SW480 (cell line): Measurements from ENCODE around the gene S100A16.
"Not testable (repeated sequence)": the region's sequence is repeated elsewhere in the genome, so short reads cannot be mapped to it uniquely, and the experiment has no call there.

Experiments used
- DNase-seq: peaks from one replicate; pipeline ENCODE4 v3.0.0-alpha.2; 2016; ENCODE audit warnings: low spot score

The S100A16 gene

GRCh38 chr1:153585006-153585405 is 27.9 kb downstream of the S100A16 start:
- DNase-seq = no peak

- no peak for DNase-seq
Observed at GRCh38 chr1:153583976-153584375, 29.0 kb downstream of the S100A16 start.

- DNase-seq = not testable (repeated sequence)
Observed at GRCh38 chr1:153583514-153583913, 29.4 kb downstream of the S100A16 start.

DNA sequence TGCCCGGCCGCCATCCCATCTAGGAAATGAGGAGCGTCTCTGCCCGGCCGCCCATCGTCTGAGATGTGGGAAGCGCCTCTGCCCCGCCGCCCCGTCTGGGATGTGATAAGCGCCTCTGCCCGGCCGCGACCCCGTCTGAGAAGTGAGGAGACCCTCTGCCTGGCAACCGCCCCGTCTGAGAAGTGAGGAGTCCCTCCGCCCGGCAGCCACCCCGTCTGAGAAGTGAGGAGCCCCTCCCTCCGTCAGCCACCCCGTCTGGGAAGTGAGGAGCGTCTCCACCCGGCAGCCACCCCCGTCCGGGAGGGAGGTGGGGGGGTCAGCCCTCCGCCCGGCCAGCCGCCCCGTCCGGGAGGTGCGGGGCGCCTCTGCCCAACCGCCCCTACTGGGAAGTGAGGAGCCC is 30.1 kb downstream of the S100A16 start:
- not testable (repeated sequence) for DNase-seq

- DNase-seq = no peak
Observed at GRCh38 chr1:153578936-153579335, 34.0 kb downstream of the S100A16 start.

- DNase-seq = no peak
Observed at GRCh38 chr1:153578490-153578889, 34.4 kb downstream of the S100A16 start.

- no peak for DNase-seq
Observed at GRCh38 chr1:153577624-153578051, 35.3 kb downstream of the S100A16 start.

GRCh38 chr1:153577138-153577537 is 35.8 kb downstream of the S100A16 start:
- no peak for DNase-seq

- DNase-seq = not testable (repeated sequence)
Observed at GRCh38 chr1:153575497-153575896, 37.4 kb downstream of the S100A16 start.

- not testable (repeated sequence) for DNase-seq
Observed at GRCh38 chr1:153575081-153575491, 37.9 kb downstream of the S100A16 start.

DNA sequence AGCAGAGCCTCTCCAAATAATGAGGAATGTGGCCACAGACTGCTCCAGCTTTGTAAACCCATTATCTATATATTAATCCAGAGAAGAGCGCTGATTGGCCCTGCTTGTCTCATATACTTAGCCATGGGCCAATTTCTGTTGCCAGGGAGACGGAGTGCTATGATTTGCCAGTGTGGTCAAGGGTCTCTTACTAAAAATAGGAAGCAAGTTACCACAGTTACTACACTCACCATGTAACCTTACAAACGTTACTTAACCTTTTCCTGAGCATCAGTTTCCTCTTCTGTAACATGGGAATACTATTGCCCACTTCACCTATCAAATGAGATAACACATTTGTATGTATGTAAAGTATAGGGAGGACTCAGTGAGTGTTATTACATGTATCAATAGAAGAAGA is 39.6 kb downstream of the S100A16 start:
- DNase-seq = no peak

- DNase-seq = peak; percentile 86
Observed at GRCh38 chr1:153572569-153573015, 40.3 kb downstream of the S100A16 start.

GRCh38 chr1:153571706-153572105 is 41.2 kb downstream of the S100A16 start:
- no peak for DNase-seq

- DNase-seq = no peak
Observed at GRCh38 chr1:153570874-153571273, 42.1 kb downstream of the S100A16 start.

DNA sequence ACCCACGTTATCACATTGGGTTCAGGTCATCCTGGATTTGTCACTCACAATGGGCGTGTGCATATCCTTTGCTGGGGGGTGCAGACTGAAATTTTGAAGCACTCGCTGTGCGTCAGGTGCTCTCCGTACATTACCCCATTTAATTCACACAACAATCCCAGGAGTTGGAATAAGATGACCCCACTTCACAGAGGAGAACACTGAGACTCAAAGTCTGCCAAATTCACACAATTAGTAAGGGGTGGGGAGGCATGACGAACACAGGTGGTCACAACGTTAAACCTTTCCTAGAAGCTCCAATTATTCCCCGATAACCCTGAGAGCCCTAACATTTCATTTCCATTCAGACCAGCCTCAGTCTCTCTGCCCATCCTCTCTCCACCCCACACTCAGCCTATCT is 43.5 kb downstream of the S100A16 start:
- DNase-seq = no peak

DNA sequence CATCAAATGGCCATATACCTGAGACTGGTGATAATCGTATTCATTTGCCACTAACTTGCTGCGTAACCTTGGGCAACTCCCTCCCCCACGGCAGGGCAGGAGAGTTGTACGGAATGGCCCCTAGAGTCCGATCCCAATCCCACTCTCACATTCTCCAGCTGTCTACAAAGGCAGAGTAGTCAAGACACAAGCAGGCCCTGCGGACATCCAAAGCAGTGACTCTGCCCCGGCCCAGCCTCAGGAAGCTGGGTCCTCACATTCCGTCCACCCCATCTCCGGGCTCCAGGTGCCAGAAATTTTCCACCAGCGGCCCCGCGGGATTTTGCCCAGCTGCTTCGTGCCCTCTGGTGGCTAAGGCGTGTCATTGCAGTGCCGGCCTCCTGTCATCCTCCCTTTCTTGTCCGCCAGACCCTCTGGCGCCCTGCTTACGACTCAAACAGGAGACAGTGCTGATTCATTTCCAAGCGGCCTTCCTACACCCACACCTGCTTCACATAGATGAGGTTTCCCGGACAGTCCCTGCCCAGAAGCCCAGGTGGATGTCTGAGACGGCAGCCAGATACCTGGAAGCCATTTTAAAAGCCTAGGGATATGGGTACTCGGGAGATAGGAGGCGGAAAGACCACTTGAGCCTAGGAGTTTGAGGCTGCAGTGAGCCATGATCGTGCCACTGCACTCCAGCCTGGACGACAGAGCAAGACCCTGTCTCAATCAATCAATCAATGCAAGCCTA is 44.4 kb downstream of the S100A16 start:
- DNase-seq = peak; percentile 94

DNA sequence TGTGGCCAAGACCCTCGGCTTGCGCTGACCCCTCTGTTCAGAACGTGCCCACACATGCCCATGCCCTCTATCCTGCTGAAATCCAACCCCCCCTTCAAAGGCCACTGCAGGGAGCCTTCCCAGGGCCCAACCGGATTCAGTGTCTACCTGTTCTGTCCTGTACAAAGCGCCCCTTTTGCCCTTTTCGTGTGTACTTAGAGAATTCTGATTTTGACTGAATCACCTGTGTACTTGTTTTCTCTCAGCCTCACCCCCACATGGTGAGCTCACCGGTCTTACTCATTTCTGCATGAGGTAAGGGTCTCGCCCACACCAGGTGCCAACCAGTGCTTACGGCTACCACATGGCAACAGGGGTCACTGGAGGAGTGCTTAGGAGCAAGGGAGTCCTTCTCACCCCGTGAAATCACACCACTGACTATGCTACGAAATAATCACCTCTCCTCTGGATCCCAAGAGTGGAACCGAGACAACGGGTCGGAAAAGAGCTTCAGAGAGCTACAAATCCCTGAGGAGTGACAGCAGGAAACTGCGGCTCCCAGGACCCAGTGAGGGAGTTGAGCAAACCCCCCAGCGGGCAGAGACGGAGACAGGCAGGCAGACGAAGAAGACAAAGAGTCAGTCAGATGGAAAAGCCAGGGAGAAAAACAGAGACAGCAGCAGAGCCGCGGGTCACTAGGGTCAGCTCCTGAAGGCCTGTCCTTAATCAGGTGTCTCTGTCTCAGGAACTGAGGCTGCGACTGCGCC is 45.1 kb downstream of the S100A16 start:
- peak; percentile 94 for DNase-seq

DNA sequence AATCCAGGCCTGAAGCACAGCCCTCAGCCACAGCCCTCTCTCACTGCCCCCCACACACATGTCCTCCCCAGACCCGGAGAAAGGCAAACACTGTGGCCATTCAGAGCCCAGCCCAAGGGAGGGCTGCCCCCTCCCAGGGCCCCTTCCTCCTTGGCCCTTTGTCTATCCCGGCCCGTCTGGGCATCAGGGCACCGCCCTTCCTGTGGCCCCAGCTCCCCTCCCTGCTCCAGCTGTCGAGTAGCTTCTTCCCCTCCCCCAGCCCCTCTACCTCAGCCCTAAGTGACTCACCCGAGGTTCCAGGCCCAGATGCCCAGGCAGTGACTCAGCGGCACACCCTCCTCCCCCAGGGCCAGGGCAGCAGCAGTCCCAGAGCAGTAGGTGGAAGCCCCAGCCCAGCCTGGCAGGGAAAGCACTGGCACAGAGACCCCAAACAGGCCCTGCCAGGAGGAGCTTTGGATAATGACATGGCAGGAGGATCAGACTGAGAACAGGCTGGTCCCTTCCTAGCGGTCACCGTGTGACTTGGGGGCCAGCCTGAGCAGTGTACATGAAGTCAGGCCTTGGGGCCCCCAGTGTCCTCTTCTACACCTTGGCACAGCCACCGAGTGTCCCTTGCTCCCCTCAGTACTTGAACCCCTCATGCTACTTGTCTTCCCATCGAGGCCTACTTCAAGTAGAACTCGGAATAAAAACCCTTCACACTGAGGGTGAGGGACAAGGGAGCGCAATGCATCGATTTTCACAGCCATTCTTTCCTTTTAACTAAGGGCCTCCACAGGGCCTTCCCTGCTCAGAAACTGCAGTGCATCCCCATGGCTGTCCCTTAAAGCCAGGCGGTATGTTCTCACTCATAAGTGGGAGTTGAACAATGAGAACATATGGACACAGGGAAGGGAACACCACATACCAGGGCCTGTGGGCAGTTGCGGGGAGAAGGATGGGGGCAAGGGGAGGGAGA is 46.2 kb downstream of the S100A16 start:
- peak; percentile 99 for DNase-seq

GRCh38 chr1:153565529-153566374 is 47.2 kb downstream of the S100A16 start, which contains the start of gene S100A2:
Gene S100A2 (minus strand): TSS chr1:153565844. CDS start chr1:153563877, 1,967 bp downstream.
- peak; percentile 93 for DNase-seq

- no peak for DNase-seq
Observed at GRCh38 chr1:153563991-153564390, 48.9 kb downstream of the S100A16 start.

- DNase-seq = no peak
Observed at GRCh38 chr1:153563483-153563901, 49.4 kb downstream of the S100A16 start.
